Measurements from ENCODE around the gene PRDM16.

Gene PRDM16

GRCh38 chr1:3402258-3403010, 333.4 kb downstream of the PRDM16 start:
- DNase-seq = no peak

- no peak for DNase-seq
Measured at GRCh38 chr1:3403011-3403345, 334.0 kb downstream of the PRDM16 start.

GRCh38 chr1:3403388-3404231, 334.6 kb downstream of the PRDM16 start:
- no peak for DNase-seq

DNA sequence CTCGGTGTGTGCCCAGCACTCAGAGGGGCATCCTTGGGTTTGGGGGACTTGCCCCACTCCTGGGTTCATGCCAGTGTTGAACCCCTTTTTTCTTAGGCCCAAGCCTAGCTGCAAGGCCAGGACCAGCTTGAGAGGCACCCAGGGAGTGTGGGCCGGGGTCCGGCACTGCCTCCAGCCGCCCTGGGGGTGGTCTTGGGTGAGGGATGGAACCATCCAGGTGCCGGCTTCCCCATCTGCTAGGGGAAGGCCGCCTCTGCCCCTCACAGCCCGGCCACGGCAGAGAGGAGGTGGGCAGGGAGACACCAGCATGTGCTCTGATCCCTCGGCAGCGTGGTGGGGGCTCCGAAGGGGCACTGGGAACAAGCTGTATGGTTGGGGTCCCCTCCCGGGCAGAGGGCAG, 335.3 kb downstream of the PRDM16 start:
- DNase-seq = no peak

DNA sequence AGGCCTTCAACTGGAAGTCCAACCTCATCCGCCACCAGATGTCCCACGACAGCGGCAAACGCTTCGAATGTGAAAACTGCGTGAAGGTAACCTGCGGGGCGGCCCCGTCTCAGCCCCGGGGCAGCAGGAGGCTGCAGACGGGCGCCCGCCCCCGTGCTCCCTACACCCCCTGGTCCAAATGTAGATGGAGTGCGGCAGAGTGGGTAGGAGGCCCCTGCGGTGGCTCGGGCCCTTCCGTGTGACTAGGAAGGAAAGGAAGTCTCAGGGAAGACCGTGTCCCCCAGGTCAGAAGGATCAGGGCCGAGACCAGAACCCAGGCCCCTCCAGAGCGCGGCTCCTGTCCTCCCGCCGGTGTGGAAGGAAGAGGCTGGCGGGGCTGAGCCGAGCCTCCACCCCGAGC, 335.8 kb downstream of the PRDM16 start:
- no peak for DNase-seq

- DNase-seq = no peak
Measured at GRCh38 chr1:3405491-3405890, 336.5 kb downstream of the PRDM16 start.

GRCh38 chr1:3405974-3406867, 337.2 kb downstream of the PRDM16 start:
- no peak for DNase-seq

GRCh38 chr1:3407021-3407420, 338.0 kb downstream of the PRDM16 start:
- DNase-seq = no peak

- no peak for DNase-seq
Measured at GRCh38 chr1:3408751-3409266, 339.8 kb downstream of the PRDM16 start.

DNA sequence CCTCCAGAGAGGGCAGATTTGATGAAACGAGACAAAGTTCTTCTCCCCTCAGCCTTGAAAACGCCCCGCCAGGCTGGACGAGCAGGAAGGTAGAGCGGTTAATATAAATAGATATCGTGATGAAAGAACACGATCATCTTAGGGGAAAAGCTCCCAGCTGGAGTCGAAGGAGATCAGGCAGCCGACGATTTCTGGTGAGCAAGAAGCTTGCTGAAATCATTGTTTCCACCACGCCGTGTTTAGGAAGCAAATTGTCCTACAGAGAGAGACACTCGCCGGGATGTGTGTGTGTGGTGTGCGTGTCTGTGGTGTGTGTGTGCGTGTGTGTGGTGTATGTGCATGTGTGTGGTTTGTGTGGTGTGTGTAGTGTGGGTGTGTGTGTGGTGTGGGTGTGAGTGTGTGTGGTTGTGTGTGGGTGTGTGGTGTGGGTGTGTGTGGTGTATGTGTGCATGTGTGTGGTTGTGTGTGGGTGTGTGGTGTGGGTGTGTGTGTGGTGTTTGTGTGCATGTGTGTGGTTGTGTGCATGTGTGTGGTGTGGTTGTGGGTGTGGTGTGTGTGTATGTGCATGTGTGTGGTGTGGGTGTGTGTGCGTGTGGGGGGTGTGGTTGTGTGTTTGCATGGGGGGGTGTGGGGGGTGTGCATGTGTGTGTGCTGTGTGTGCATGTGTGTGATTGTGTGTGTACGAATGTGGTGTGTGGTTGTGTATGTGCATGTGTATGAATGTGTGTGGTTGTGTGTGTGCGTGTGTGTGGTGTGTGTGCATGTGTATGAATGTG, 340.6 kb downstream of the PRDM16 start:
- DNase-seq = no peak

DNA sequence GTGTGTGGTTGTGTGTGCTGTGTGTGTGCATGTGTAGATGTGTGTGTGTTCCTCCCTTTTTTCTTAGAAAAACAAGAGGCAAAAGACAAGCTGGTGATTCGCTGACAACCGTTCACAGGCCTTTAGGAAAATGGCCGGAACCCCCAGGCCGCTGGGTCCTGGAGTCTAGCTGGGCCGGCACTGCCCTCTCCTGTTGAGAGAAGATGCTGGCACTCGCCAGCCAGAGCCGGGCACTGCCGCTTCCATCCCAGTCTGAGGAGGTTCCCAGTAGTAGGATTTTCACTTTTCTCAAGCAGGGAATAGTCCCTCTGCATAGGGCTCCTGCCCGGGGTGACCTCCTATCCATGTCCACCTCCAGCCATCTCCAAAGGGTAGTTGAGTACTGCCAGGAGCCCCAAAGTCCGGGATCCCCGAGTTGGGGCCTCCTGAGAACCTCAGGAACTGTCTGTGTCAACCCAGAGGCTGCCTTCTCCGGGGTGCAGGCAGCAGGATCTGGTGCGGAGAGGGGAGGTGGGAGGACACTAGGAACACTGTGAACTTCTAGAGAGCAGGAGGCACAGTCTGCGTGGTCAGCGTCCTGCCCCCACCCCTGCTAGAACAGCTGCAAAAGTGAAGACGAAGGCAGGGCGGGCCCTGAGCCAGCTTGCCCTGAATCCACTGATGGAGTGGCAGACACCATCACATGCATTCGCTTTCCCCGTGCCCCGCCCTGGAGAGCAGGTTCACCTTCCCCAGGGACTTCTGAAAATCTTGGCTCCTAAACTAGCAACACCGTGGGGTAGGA, 341.3 kb downstream of the PRDM16 start:
- peak in 12 of 14 donors; percentile 10 to 71 (median 46) for DNase-seq

DNA sequence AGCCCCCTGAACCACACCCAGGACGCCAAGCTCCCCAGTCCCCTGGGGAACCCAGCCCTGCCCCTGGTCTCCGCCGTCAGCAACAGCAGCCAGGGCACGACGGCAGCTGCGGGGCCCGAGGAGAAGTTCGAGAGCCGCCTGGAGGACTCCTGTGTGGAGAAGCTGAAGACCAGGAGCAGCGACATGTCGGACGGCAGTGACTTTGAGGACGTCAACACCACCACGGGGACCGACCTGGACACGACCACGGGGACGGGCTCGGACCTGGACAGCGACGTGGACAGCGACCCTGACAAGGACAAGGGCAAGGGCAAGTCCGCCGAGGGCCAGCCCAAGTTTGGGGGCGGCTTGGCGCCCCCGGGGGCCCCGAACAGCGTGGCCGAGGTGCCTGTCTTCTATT, 342.8 kb downstream of the PRDM16 start:
- no peak for DNase-seq

DNA sequence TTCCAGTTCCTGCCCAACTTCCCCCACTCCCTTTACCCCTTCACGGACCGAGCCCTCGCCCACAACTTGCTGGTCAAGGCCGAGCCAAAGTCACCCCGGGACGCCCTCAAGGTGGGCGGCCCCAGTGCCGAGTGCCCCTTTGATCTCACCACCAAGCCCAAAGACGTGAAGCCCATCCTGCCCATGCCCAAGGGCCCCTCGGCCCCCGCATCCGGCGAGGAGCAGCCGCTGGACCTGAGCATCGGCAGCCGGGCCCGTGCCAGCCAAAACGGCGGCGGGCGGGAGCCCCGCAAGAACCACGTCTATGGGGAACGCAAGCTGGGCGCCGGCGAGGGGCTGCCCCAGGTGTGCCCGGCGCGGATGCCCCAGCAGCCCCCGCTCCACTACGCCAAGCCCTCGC, 343.4 kb downstream of the PRDM16 start:
- no peak for DNase-seq

DNA sequence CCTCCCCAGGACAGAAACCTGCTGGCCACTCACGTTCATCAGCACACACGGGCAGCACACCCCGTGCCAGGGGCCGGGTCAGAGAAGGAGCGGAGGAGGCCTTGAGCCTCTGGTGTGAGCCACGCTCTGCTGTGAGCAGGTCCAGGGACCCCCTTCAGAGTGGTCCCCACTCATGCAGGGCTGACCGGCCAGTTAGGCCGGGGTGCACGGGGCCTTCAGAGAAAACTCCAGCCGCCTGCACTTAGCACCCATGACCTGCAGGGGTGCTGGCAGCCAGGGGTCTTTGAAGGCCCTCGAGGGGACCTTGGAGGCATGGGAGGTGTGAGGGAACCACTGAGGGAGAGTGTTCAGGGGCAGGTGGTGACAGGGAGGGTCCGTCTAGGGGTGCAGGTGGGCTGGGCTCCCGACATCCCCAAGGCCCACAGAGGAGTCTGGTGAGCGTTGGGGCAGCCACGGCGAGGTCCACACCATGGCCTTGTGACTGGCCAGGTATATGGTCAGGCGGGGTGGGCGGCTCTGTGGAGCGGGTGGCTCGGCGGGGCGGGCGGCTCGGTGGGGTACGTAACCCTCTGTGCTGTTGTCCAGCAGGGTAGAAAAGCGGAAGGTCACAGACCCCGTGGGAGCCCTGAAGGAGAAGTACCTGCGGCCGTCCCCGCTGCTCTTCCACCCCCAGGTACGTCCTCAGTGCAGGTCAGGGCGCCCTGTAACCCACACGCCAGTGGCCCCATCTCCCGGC, 345.1 kb downstream of the PRDM16 start:
- no peak for DNase-seq

DNA sequence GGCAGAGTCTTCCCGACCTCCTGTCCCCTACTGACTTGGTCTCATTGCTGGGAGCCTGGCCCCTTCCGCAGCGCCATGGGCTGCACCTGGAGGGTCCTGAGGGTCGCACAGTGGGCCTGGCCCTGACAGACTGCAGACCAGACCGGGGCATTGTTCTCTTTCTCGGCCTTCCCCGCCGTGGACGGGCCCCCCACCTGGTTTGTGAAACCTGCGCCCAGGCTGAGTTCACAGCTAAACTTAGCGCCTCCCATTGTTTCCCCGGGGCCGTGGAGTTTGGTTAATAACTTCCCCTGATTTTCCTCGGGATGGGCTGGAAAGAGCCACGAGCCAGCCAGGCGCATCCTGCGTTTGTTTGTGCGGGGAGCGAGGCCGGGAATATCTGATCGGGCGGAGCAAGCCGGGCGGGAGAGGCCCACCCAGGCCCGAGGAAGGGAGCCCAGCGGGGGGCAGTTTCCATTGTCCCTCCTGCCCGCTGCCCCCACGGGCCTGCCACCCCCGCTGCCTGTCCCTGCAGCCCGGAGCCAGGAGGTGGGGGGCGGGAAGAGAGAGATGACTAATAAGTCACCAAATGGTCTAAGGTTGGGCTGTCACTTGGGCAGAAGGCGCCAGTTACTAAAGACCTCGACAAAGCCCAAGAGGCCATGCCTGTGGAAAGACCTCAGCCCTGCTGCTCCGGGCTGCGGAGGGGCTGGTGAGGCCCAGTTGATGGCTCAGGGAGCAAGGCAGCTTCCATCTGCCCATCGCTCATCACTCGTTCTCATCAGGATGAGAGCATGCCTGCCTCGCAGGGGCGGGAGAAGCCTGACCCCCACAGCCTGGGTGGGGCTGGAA, 346.5 kb downstream of the PRDM16 start:
- no peak for DNase-seq

DNA sequence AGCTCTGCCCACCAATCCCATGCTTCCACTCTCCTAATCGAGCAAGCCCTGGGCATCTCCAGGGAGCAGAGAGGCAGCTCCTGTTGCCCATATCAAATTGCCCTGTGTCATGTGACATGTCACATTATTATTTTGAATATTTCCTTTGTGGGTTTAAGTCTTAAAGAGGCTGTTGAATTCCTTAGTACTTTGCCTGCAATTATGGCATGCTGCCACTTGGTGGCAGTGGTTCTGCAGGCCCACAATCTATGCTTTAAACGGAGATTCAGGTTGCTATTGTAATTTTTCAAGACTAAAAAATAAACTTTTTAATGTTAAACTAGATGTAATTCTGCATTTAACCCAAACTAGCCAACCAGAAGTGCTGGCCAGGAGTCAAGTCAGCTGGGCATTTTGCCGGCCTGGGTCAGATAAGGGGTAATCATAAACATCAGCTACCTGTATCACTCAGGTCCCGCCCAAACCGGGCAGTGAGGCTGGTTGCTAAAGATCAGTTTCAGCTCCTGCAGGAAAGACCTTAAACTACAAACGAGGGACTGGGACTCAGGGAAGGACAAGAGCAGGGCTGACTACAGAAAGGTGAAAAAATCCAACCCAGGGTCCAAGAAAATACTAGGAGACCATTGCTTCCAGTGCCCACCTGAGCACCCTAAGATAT, 348.2 kb downstream of the PRDM16 start:
- DNase-seq = no peak

DNA sequence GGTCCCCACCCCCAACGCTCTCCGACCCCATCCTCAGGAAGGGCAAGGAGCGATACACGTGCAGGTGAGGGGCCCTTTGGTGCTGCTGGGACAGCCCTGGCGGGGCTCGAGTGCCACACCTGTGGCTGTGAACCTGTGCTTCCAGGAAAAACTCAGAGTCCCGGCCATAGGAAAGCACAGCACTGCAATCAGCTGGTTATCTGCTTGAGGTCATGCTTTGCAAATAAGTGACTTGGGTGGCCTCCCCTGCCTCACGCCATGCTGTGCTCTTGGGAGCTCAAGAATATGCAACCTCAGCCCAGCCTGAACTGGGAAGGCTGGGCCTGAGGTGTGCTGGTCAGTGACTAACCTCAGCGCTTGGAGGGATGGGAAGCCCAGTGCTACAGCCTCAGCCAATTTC, 348.9 kb downstream of the PRDM16 start:
- no peak for DNase-seq

DNA sequence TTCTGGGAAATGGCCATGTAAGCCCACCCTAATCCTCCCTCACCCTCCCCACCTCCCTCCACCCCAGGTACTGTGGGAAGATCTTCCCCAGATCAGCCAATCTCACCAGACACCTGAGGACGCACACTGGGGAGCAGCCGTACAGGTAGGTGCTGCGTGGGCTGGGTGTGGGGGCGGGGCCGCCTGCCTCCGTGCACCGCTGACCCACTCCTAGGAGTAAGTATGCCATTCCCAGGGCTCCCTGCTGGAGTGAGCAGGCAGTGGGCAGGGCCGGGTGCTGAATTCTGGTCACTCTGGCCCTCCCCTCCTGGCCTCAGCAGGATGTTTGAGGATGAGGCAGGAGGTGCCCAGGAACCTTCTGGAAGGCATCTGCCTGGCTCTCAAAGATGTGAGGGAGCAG, 349.6 kb downstream of the PRDM16 start:
- DNase-seq = no peak

Measured in C1 segment of cervical spinal cord (tissue), 14 donors.